ENCODE data around the gene RABL6.

Gene RABL6

DNA sequence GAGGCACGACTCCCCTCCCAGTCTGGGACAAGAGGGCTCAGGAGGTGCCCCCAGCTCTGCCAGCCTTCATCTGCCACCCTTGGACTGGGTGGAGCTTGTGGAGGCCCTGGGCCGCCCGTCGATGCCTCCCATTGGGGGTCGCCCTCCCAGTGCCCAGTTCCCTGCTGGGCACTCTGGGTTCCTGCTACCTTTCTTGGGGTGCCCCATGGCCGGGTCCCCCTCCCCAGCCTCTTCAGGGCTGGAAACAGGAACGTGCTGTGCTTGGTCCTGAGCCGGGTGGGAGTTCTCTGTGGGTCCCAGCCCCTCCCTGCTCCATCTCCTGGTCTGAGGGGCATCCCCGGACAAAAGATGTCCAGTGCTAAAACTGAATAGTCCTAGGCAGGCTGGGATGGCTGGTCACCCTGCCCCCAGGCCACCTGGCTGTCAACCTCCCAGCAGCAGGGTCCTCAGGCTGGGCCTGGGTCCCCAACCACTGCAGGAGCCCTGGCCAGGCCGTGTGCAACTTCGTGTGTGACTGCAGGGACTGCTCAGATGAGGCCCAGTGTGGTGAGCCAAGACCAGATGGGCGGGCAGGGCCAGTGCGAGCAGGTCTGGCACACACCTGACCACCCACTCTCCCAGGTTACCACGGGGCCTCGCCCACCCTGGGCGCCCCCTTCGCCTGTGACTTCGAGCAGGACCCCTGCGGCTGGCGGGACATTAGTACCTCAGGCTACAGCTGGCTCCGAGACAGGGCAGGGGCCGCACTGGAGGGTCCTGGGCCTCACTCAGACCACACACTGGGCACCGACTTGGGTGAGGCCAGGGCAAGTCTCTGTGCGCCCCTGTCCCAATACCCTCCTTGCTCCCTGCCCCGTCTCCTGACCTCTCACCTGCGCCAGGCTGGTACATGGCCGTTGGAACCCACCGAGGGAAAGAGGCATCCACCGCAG lies 45.2 kb downstream of the RABL6 start:
- Histone ChIP-seq H3K4me1 (ENCODE audit: control insufficient read depth, insufficient read depth, low read length) (peaks cover 45% of the 10 kb centered on the region), H3K9ac (ENCODE audit: low read length) (no peak overlapping the region), H3K9me3 (ENCODE audit: control insufficient read depth, low read length) (no peaks in the 10 kb centered on the region), H3K36me3 (ENCODE audit: control insufficient read depth, insufficient read depth, low read length) (no peaks in the 10 kb centered on the region), H3K4me3 (ENCODE audit: low read length) (no peak overlapping the region), H3K27me3 (ENCODE audit: control insufficient read depth, insufficient read depth, low read length) (no peaks in the 10 kb centered on the region)

DNA sequence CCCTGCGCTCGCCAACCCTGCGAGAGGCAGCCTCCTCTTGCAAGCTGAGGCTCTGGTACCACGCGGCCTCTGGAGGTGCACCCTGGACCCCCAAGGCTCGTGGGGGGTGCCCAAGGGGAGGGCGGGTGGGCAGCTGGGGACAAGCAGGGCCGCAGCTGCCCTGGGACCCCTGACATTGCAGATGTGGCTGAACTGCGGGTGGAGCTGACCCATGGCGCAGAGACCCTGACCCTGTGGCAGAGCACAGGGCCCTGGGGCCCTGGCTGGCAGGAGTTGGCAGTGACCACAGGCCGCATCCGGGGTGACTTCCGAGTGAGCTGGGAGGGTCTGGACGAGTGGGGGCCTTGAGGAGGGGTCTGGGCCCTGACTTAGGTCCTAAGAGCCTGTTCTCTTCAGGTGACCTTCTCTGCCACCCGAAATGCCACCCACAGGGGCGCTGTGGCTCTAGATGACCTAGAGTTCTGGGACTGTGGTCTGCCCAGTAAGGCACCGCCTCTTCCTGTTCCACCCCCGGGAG lies 45.9 kb downstream of the RABL6 start:
- no peak overlapping the region for H3K4me3 ChIP-seq (ENCODE audit: low read length)
- H3K9ac ChIP-seq (ENCODE audit: low read length), result no peak overlapping the region
- H3K4me1 ChIP-seq (ENCODE audit: control insufficient read depth, insufficient read depth, low read length), result peaks cover 52% of the 10 kb centered on the region
- H3K36me3 ChIP-seq (ENCODE audit: control insufficient read depth, insufficient read depth, low read length), result no peaks in the 10 kb centered on the region
- no peaks in the 10 kb centered on the region for H3K9me3 ChIP-seq (ENCODE audit: control insufficient read depth, low read length)
- H3K27me3 ChIP-seq (ENCODE audit: control insufficient read depth, insufficient read depth, low read length), result no peaks in the 10 kb centered on the region

DNA sequence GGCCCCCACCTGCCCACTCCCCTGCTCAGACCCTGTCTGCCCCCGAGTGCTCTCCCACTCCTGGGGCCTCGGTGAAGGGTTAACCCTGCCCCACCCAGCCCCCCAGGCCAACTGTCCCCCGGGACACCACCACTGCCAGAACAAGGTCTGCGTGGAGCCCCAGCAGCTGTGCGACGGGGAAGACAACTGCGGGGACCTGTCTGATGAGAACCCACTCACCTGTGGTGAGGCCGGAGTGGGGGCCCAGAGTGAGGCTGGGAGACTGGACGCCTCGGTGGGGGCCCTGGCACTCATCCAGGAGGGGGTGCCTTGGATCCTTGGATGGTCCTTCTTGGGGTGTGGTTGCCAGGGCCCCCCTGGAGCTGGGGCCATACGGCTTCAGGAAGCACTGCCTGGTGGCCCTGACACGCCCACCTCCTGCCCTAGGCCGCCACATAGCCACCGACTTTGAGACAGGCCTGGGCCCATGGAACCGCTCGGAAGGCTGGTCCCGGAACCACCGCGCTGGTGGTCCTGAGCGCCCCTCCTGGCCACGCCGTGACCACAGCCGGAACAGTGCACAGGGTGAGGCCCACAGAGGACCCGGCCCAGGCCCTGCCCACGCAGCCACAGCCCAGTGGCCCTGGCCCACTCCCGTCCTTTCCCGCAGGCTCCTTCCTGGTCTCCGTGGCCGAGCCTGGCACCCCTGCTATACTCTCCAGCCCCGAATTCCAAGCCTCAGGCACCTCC lies 46.5 kb downstream of the RABL6 start:
- H3K4me1 ChIP-seq (ENCODE audit: control insufficient read depth, insufficient read depth, low read length), result peaks cover 58% of the 10 kb centered on the region
- no peaks in the 10 kb centered on the region for H3K36me3 ChIP-seq (ENCODE audit: control insufficient read depth, insufficient read depth, low read length)

DNA sequence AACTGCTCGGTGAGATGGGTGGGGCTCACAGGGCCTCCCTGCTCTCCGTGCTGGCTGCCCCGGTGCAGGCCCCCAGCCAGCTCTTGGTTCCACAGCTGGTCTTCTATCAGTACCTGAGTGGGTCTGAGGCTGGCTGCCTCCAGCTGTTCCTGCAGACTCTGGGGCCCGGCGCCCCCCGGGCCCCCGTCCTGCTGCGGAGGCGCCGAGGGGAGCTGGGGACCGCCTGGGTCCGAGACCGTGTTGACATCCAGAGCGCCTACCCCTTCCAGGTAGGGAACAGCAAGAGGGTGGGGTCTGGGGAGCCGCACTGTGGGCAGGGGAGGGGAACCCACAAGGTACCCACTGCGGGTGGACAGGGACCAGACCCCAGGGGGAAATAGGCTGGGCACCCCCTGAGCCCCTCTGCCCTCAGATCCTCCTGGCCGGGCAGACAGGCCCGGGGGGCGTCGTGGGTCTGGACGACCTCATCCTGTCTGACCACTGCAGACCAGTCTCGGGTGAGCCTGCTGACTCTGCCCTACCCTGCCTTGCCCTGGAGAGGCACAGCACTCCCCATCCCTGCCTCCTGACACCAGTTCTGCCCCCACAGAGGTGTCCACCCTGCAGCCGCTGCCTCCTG lies 47.2 kb downstream of the RABL6 start:
- Histone ChIP-seq H3K36me3 (ENCODE audit: control insufficient read depth, insufficient read depth, low read length) (no peaks in the 10 kb centered on the region), H3K4me1 (ENCODE audit: control insufficient read depth, insufficient read depth, low read length) (peaks cover 61% of the 10 kb centered on the region), H3K4me3 (ENCODE audit: low read length) (no peak overlapping the region), H3K9ac (ENCODE audit: low read length) (no peak overlapping the region), H3K9me3 (ENCODE audit: control insufficient read depth, low read length) (no peaks in the 10 kb centered on the region), H3K27me3 (ENCODE audit: control insufficient read depth, insufficient read depth, low read length) (no peaks in the 10 kb centered on the region)

More for the DNA sequence above, 46.5 kb downstream of the RABL6 start:
- no peak overlapping the region for H3K9ac ChIP-seq (ENCODE audit: low read length)
- no peaks in the 10 kb centered on the region for H3K27me3 ChIP-seq (ENCODE audit: control insufficient read depth, insufficient read depth, low read length)
- H3K9me3 ChIP-seq (ENCODE audit: control insufficient read depth, low read length), result no peaks in the 10 kb centered on the region
- no peak overlapping the region for H3K4me3 ChIP-seq (ENCODE audit: low read length)

DNA sequence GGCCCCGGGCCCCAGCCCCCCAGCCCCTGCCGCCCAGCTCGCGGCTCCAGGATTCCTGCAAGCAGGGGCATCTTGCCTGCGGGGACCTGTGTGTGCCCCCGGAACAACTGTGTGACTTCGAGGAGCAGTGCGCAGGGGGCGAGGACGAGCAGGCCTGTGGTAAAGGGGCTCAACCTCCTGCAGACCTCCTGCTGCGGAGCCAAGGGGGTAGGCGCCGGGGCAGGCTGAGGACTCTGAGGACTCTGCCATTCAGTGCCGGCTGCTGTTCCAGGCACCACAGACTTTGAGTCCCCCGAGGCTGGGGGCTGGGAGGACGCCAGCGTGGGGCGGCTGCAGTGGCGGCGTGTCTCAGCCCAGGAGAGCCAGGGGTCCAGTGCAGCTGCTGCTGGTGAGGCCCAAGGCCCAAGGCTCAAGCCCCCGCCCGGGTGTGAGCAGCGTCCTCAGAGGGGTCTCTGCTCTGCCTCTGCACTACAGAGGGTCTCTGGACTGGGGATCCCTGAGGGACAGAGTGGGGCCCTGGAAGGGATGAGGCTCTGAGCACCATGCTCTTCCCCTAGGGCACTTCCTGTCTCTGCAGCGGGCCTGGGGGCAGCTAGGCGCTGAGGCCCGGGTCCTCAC lies 47.8 kb downstream of the RABL6 start:
- Histone ChIP-seq H3K9ac (ENCODE audit: low read length) (no peak overlapping the region), H3K36me3 (ENCODE audit: control insufficient read depth, insufficient read depth, low read length) (no peaks in the 10 kb centered on the region)

DNA sequence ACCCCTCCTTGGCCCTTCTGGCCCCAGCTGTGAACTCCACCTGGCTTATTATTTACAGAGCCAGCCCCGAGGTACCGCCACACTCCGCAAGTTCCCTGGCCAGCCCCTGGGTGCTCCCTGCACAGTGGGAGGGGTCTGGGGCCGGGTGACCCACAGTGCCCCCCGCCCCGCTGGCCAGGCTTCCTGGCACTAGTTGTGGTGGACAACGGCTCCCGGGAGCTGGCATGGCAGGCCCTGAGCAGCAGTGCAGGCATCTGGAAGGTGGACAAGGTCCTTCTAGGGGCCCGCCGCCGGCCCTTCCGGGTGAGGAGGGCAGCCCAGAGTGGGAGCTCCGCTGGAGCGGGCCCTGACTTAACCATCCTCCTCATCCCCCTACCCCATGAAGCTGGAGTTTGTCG lies 48.3 kb downstream of the RABL6 start:
- H3K9ac ChIP-seq (ENCODE audit: low read length), result no peak overlapping the region
- H3K27me3 ChIP-seq (ENCODE audit: control insufficient read depth, insufficient read depth, low read length), result no peaks in the 10 kb centered on the region
- peaks cover 62% of the 10 kb centered on the region for H3K4me1 ChIP-seq (ENCODE audit: control insufficient read depth, insufficient read depth, low read length)
- H3K36me3 ChIP-seq (ENCODE audit: control insufficient read depth, insufficient read depth, low read length), result no peaks in the 10 kb centered on the region
- H3K4me3 ChIP-seq (ENCODE audit: low read length), result no peak overlapping the region
- no peaks in the 10 kb centered on the region for H3K9me3 ChIP-seq (ENCODE audit: control insufficient read depth, low read length)

More for the DNA sequence above, 47.8 kb downstream of the RABL6 start:
- H3K9me3 ChIP-seq (ENCODE audit: control insufficient read depth, low read length), result no peaks in the 10 kb centered on the region
- H3K4me1 ChIP-seq (ENCODE audit: control insufficient read depth, insufficient read depth, low read length), result peaks cover 61% of the 10 kb centered on the region
- no peaks in the 10 kb centered on the region for H3K27me3 ChIP-seq (ENCODE audit: control insufficient read depth, insufficient read depth, low read length)
- H3K4me3 ChIP-seq (ENCODE audit: low read length), result no peak overlapping the region

DNA sequence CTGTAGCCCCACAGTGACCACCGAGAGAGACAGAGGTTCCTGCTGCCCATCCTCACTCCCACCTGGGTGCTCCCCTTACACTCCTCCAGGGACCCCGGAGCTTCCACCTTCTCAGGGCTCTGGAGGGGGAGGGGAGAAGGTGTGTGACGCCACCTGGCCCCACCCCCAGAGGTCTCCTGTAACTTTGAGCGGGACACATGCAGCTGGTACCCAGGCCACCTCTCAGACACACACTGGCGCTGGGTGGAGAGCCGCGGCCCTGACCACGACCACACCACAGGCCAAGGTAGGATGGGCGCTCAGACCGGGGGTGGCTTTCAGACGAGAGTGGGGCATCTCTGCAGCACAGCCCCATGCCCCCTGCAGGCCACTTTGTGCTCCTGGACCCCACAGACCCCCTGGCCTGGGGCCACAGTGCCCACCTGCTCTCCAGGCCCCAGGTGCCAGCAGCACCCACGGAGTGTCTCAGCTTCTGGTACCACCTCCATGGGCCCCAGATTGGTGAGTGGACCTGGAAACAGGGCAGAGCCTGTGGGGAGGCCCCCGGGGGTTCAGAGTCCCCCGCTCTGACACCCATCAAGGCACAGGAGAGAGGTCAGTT lies 48.9 kb downstream of the RABL6 start:
- H3K27me3 ChIP-seq (ENCODE audit: control insufficient read depth, insufficient read depth, low read length), result no peaks in the 10 kb centered on the region
- H3K4me3 ChIP-seq (ENCODE audit: low read length), result no peak overlapping the region
- no peak overlapping the region for H3K9ac ChIP-seq (ENCODE audit: low read length)
- H3K9me3 ChIP-seq (ENCODE audit: control insufficient read depth, low read length), result no peaks in the 10 kb centered on the region
- no peaks in the 10 kb centered on the region for H3K36me3 ChIP-seq (ENCODE audit: control insufficient read depth, insufficient read depth, low read length)
- H3K4me1 ChIP-seq (ENCODE audit: control insufficient read depth, insufficient read depth, low read length), result peaks cover 68% of the 10 kb centered on the region

DNA sequence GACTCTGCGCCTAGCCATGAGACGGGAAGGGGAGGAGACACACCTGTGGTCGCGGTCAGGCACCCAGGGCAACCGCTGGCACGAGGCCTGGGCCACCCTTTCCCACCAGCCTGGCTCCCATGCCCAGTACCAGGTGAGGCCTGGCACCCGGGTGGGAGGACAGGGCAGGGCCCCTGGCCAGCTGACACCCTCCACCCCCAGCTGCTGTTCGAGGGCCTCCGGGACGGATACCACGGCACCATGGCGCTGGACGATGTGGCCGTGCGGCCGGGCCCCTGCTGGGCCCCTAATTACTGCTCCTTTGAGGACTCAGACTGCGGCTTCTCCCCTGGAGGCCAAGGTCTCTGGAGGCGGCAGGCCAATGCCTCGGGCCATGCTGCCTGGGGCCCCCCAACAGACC lies 49.4 kb downstream of the RABL6 start:
- peaks cover 1% of the 10 kb centered on the region for H3K36me3 ChIP-seq (ENCODE audit: control insufficient read depth, insufficient read depth, low read length)
- H3K4me3 ChIP-seq (ENCODE audit: low read length), result no peak overlapping the region
- H3K9me3 ChIP-seq (ENCODE audit: control insufficient read depth, low read length), result no peaks in the 10 kb centered on the region
- H3K4me1 ChIP-seq (ENCODE audit: control insufficient read depth, insufficient read depth, low read length), result peaks cover 69% of the 10 kb centered on the region
- no peaks in the 10 kb centered on the region for H3K27me3 ChIP-seq (ENCODE audit: control insufficient read depth, insufficient read depth, low read length)
- peak overlapping the region; percentile 39 for H3K9ac ChIP-seq (ENCODE audit: low read length)

DNA sequence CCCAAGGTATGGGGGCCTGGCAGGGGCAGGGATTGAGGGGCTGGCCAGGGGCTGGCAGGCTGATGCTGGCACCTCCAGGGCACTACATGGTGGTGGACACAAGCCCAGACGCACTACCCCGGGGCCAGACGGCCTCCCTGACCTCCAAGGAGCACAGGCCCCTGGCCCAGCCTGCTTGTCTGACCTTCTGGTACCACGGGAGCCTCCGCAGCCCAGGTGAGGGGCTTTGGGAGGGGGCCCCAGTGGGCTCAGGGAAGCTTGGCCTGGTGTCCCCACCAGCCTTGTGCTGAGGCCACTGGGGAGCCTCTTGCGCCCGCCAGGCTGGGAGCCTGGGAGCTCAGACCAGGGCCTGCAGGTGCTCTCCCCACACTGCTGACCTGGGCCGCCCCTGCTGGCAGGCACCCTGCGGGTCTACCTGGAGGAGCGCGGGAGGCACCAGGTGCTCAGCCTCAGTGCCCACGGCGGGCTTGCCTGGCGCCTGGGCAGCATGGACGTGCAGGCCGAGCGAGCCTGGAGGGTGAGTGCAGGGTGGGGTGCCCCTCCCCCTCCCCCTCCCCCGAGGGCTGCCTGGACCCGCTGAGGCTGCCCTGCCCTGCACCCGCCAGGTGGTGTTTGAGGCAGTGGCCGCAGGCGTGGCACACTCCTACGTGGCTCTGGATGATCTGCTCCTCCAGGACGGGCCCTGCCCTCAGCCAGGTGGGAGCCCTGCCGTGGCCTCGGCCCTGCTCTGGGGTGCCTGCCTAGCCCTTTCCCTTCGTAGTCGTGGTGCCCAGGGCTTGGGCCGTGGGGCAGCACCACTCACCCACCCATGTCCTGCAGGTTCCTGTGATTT lies 50.0 kb downstream of the RABL6 start:
- Histone ChIP-seq H3K27me3 (ENCODE audit: control insufficient read depth, insufficient read depth, low read length) (no peaks in the 10 kb centered on the region), H3K4me3 (ENCODE audit: low read length) (no peak overlapping the region), H3K36me3 (ENCODE audit: control insufficient read depth, insufficient read depth, low read length) (peaks cover 7% of the 10 kb centered on the region), H3K9ac (ENCODE audit: low read length) (peak overlapping the region; percentile 62), H3K4me1 (ENCODE audit: control insufficient read depth, insufficient read depth, low read length) (peaks cover 71% of the 10 kb centered on the region), H3K9me3 (ENCODE audit: control insufficient read depth, low read length) (no peaks in the 10 kb centered on the region)

DNA sequence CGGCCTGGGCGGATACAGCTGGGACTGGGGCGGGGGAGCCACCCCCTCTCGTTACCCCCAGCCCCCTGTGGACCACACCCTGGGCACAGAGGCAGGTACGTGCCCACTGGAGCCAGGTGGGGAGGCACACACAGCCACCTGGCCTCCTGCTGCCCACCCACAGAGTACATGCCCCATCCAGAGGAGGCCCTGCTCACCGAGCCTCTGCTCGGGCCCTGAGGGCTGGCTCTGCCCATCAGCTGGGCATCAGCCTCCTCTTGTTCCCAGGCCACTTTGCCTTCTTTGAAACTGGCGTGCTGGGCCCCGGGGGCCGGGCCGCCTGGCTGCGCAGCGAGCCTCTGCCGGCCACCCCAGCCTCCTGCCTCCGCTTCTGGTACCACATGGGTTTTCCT lies 50.7 kb downstream of the RABL6 start:
- Histone ChIP-seq H3K36me3 (ENCODE audit: control insufficient read depth, insufficient read depth, low read length) (peaks cover 11% of the 10 kb centered on the region), H3K4me1 (ENCODE audit: control insufficient read depth, insufficient read depth, low read length) (peaks cover 71% of the 10 kb centered on the region), H3K27me3 (ENCODE audit: control insufficient read depth, insufficient read depth, low read length) (no peaks in the 10 kb centered on the region), H3K9ac (ENCODE audit: low read length) (peak overlapping the region; percentile 62), H3K9me3 (ENCODE audit: control insufficient read depth, low read length) (no peaks in the 10 kb centered on the region), H3K4me3 (ENCODE audit: low read length) (no peak overlapping the region)

Measured in mucosa of stomach (tissue), 1 donor.